Vagina (tissue), 2 donors: ENCODE results near the gene RASA3.

ENCODE experiments used
- CTCF ChIP-seq, 3 experiments: fragments of 450-650 bp in 2 of 3; fragments of 200-600 bp in 1 of 3; sonication (generic) in 1 of 3; IDR thresholded peaks; one replicate each; pipeline ENCODE4 v1.5.1; 2017 to 2019; ENCODE audit warnings: antibody characterized with exemption in 3 of 3, mild to moderate bottlenecking in 2 of 3, moderate library complexity in 2 of 3
- POLR2AphosphoS5 ChIP-seq, 2 donors: sonication (generic); formaldehyde crosslinking; IDR thresholded peaks; one replicate each; pipeline ENCODE4 v1.9.0; 2017; ENCODE audit warnings: antibody characterized with exemption in 2 of 2, mild to moderate bottlenecking in 2 of 2, low read depth in 1 of 2; ENCODE audit not compliant: insufficient read depth in 1 of 2

GRCh38 chr13:114134944-114135610 lies 2.7 kb upstream of the RASA3 start:
- TF ChIP-seq CTCF (IDR thresholded peaks at IDR 0.05) = no peak
- no peak for TF ChIP-seq POLR2AphosphoS5 (IDR thresholded peaks at IDR 0.05; ENCODE audit: insufficient read depth in 1 of 2, low read depth in 1 of 2)
